K562 (cell line): ENCODE measurements around the gene EMC8. TPM values are rescaled to one million over a fixed set of nuclear protein-coding genes. Genes with fewer than 3 reads are reported as not detected.
A peak's percentile ranks its signal among the peaks of the same experiment; 100 is the strongest.

Experiments used
- ATF7 ChIP-seq: fragments of 450-650 bp; IDR thresholded peaks from 2 replicates; pipeline ENCODE4 v1.7.1; 2014; ENCODE audit warnings: mild to moderate bottlenecking, moderate library complexity
- CREM ChIP-seq: IDR thresholded peaks from 2 replicates; pipeline ENCODE4 v1.6.1; 2014; ENCODE audit warnings: antibody characterized with exemption, low read depth
- FOS ChIP-seq: IDR thresholded peaks from 3 replicates; pipeline ENCODE4 v1.6.1; 2011; ENCODE audit not compliant: insufficient read length; ENCODE audit errors: extremely low read depth
- FOXK2 ChIP-seq, 2 experiments: fragments of 450-650 bp; IDR thresholded peaks in 1 of 2; conservative IDR thresholded peaks in 1 of 2; 2 replicates each; pipeline ENCODE4 v1.6.1; 2016; ENCODE audit warnings: low read depth in 2 of 2, mild to moderate bottlenecking in 1 of 2
- GABPB1 ChIP-seq: sonication (generic); formaldehyde crosslinking; IDR thresholded peaks from 2 replicates; pipeline ENCODE4 v1.8.0; 2022; ENCODE audit warnings: mild to moderate bottlenecking, missing genetic modification reagents
- HEY1 ChIP-seq: fragments of 250-450 bp; sonication (Bioruptor Pico); IDR thresholded peaks from 2 replicates; pipeline ENCODE4 v1.5.0; 2020; ENCODE audit warnings: mild to moderate bottlenecking, moderate library complexity, borderline replicate concordance
- L3MBTL2 ChIP-seq: fragments of 450-650 bp; IDR thresholded peaks from 2 replicates; pipeline ENCODE4 v1.6.1; 2016; ENCODE audit warnings: mild to moderate bottlenecking, moderate library complexity
- NONO ChIP-seq, 2 experiments: fragments of 200-400 bp in 1 of 2; fragments of 450-650 bp in 1 of 2; formaldehyde crosslinking in 1 of 2; IDR thresholded peaks; 2 replicates each; pipeline ENCODE4 v1.6.1; 2017; ENCODE audit warnings: low read depth in 2 of 2, mild to moderate bottlenecking in 2 of 2, moderate library complexity in 2 of 2, low read length in 1 of 2
- NR0B1 ChIP-seq: fragments of 450-650 bp; IDR thresholded peaks from one replicate; pipeline ENCODE4 v1.6.1; 2018; ENCODE audit warnings: mild to moderate bottlenecking, moderate library complexity; ENCODE audit not compliant: partially characterized antibody
- NR1H2 ChIP-seq: sonication (generic); formaldehyde crosslinking; IDR thresholded peaks from 2 replicates; pipeline ENCODE4 v1.4.0; 2020; ENCODE audit warnings: mild to moderate bottlenecking, missing genetic modification reagents
- PCBP1 ChIP-seq: fragments of 200-400 bp; formaldehyde crosslinking; IDR thresholded peaks from 2 replicates; pipeline ENCODE4 v1.6.1; 2018; ENCODE audit warnings: mild to moderate bottlenecking, low read depth, low read length; ENCODE audit not compliant: poor library complexity, severe bottlenecking
- POLR2H ChIP-seq: IDR thresholded peaks from 2 replicates; pipeline ENCODE4 v1.6.1; 2016; ENCODE audit warnings: missing genetic modification characterization, low read depth, mild to moderate bottlenecking, control low read depth, missing compliant biosample characterization, moderate library complexity
- SP1 ChIP-seq: sonication (generic); formaldehyde crosslinking; IDR thresholded peaks from 2 replicates; pipeline ENCODE4 v1.8.1; 2022; ENCODE audit warnings: mild to moderate bottlenecking, missing genetic modification reagents
- STAG1 ChIP-seq: sonication (generic); formaldehyde crosslinking; IDR thresholded peaks from 2 replicates; pipeline ENCODE4 v1.5.0; 2020; ENCODE audit warnings: missing genetic modification reagents, borderline replicate concordance
- VEZF1 ChIP-seq: fragments of 200-800 bp; sonication (Bioruptor generic); IDR thresholded peaks from 2 replicates; pipeline ENCODE4 v1.6.1; 2017; ENCODE audit warnings: missing genetic modification characterization, missing compliant biosample characterization
- ZFP36 ChIP-seq: fragments of 150-350 bp; IDR thresholded peaks from 2 replicates; pipeline ENCODE4 v1.6.1; 2018; ENCODE audit warnings: low read length, low read depth; ENCODE audit not compliant: partially characterized antibody
- ZFPM2 ChIP-seq: fragments of 250-450 bp; sonication (Bioruptor Pico); IDR thresholded peaks from 2 replicates; pipeline ENCODE4 v1.5.1; 2022; ENCODE audit warnings: mild to moderate bottlenecking
- ZNF174 ChIP-seq: fragments of 250-450 bp; sonication (Bioruptor Pico); IDR thresholded peaks from 2 replicates; pipeline ENCODE4 v1.4.0; 2020; ENCODE audit warnings: mild to moderate bottlenecking
- ZNF224 ChIP-seq: sonication (generic); formaldehyde crosslinking; IDR thresholded peaks from 2 replicates; pipeline ENCODE4 v1.8.0; 2022; ENCODE audit warnings: mild to moderate bottlenecking, missing genetic modification reagents
- polyA plus RNA-seq, 8 experiments: library from polyadenylated mRNA; depleted of rRNA in 4 of 8; stranded (reverse) in 5 of 8; unstranded in 3 of 8; fragments of >200 nt; fragmentation: Nextera tagmentation in 2 of 8; fragmentation: Illumina TruSeq in 1 of 8; extraction: Ambion mirVana in 2 of 8; extraction: Trizol in 1 of 8; gene quantifications; 2 replicates each; pipeline versions ENCODE4 v1.2.1 to v1.2.3, GENCODE V29; 2011 to 2014; ENCODE audit warnings: inconsistent platforms in 1 of 8, missing spikeins in 1 of 8
- total RNA-seq, 7 experiments: library from RNA; depleted of rRNA in 6 of 7; stranded (reverse); fragments of >200 nt in 6 of 7; fragmentation: Illumina TruSeq in 2 of 7; extraction: Trizol in 2 of 7; gene quantifications; 2 replicates each; pipeline versions ENCODE4 v1.2.1 to v1.2.3, GENCODE V29; 2011 to 2021; ENCODE audit warnings: low replicate concordance in 1 of 7
- TF ChIP-seq, protein P1 (sequence below): sonication (generic); formaldehyde crosslinking; IDR thresholded peaks from 2 replicates; pipeline ENCODE4 v1.8.0; 2022; ENCODE audit warnings: missing genetic modification reagents, mild to moderate bottlenecking, borderline replicate concordance
- TF ChIP-seq, protein P2 (sequence below): fragments of 450-650 bp; IDR thresholded peaks from 2 replicates; pipeline ENCODE4 v1.6.1; 2016; ENCODE audit warnings: antibody characterized with exemption
- TF ChIP-seq, protein P3 (sequence below): sonication (generic); formaldehyde crosslinking; IDR thresholded peaks from 2 replicates; pipeline ENCODE4 v1.9.0; 2022; ENCODE audit warnings: mild to moderate bottlenecking, missing genetic modification reagents

EMC8 gene
- total and polyA plus RNA-seq, 9 of the 15 experiments (the other 6 are each of a cell fraction or from before 2014, with no cell fraction given) = 11.4 to 81.8 (median 48.6) TPM

DNA sequence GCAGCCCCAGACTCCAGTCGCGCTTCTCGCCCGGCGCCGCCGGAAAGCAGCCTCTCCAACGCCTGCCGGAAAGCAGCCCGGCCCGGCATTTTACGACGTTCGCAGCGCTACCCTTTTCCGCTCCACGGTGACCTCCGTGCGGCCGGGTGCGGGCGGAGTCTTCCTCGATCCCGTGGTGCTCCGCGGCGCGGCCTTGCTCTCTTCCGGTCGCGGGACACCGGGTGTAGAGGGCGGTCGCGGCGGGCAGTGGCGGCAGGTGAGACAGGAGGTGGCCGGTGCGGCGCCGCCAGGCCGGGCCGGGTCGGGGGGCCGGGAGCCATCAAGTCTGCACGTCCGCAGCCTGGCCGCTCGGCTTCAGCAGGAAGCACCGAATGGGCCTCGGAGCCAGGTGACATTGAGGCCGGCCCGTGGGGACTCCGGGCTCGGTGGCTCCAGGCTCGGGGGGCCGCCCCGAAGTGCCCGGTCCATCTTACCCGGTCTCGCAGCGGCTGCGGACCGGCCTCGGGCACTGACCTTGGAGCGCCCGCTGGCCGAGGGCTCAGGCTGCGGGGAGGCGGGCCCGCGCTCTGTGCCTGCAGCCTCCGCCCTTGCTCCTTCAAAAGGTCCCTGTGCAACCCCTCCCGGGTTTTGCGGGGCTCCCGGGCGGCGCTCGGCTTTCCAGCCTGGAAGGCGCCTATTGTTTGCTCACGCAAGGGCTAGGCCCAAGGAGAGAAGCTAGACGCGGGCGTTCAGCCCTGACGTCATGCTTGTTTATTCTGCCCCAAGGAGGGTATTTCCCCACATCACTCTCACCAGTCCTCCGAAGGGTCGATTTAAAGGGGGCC lies at the start of gene EMC8, which contains the start of gene COX4I1 (continued):
- TF ChIP-seq, protein P1, sequence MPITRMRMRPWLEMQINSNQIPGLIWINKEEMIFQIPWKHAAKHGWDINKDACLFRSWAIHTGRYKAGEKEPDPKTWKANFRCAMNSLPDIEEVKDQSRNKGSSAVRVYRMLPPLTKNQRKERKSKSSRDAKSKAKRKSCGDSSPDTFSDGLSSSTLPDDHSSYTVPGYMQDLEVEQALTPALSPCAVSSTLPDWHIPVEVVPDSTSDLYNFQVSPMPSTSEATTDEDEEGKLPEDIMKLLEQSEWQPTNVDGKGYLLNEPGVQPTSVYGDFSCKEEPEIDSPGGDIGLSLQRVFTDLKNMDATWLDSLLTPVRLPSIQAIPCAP (CRISPR knock-in tag) = no peak
- TF ChIP-seq NR0B1 (no peak), FOS (peak; percentile 4), STAG1 (CRISPR knock-in tag) (peak; percentile 22; the same call in 1 of the 2 replicates), ZNF174 (no peak), CREM (peak; percentile 78), VEZF1 (CRISPR knock-in tag) (0 out of 2 replicates have a peak, but pooled peaks have one; percentile 28), PCBP1 (peak; percentile 16), FOXK2 (conservative IDR thresholded peaks at IDR 0.05 in 1 of 2, IDR thresholded peaks at IDR 0.05 in 1 of 2; ENCODE audit: low read depth in 2 of 2) (peak; percentile 58 to 67; a peak in 3 of 4 replicates), ZNF224 (CRISPR knock-in tag) (0 out of 2 replicates have a peak, but pooled peaks have one; percentile 52), SP1 (peak; percentile 30; the same call in 1 of the 2 replicates), ZFP36 (no peak), HEY1 (CRISPR knock-in tag) (no peak), POLR2H (tag) (peak; percentile 38; the same call in 1 of the 2 replicates), L3MBTL2 (peak; percentile 42; the same call in 1 of the 2 replicates), ATF7 (peak; percentile 90), NONO (IDR thresholded peaks at IDR 0.05; ENCODE audit: low read depth in 2 of 2, low read length in 1 of 2) (peak; percentile 10 to 90; a peak in 3 of 4 replicates), ZFPM2 (CRISPR knock-in tag) (no peak), GABPB1 (CRISPR knock-in tag) (peak; percentile 81; the same call in 1 of the 2 replicates), NR1H2 (CRISPR knock-in tag) (peak; percentile 95; the same call in 1 of the 2 replicates)
- TF ChIP-seq, protein P2, sequence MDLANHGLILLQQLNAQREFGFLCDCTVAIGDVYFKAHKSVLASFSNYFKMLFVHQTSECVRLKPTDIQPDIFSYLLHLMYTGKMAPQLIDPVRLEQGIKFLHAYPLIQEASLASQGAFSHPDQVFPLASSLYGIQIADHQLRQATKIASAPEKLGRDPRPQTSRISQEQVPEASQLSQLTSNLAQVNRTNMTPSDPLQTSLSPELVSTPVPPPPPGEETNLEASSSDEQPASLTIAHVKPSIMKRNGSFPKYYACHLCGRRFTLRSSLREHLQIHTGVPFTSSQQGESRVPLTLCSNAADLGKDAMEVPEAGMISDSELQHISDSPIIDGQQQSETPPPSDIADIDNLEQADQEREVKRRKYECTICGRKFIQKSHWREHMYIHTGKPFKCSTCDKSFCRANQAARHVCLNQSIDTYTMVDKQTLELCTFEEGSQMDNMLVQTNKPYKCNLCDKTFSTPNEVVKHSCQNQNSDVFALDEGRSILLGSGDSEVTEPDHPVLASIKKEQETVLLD = no peak
- TF ChIP-seq, protein P3, sequence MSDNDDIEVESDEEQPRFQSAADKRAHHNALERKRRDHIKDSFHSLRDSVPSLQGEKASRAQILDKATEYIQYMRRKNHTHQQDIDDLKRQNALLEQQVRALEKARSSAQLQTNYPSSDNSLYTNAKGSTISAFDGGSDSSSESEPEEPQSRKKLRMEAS (CRISPR knock-in tag) = peak; percentile 53; the same call in 1 of the 2 replicates
